NK-92 (cell line): Measurements from ENCODE around the gene TEX29.

ENCODE experiments used
- DNase-seq: peaks from one replicate; lab custom pipeline; 2025; ENCODE audit not compliant: unreplicated experiment; lab: John Stamatoyannopoulos, UW

The TEX29 gene

DNA sequence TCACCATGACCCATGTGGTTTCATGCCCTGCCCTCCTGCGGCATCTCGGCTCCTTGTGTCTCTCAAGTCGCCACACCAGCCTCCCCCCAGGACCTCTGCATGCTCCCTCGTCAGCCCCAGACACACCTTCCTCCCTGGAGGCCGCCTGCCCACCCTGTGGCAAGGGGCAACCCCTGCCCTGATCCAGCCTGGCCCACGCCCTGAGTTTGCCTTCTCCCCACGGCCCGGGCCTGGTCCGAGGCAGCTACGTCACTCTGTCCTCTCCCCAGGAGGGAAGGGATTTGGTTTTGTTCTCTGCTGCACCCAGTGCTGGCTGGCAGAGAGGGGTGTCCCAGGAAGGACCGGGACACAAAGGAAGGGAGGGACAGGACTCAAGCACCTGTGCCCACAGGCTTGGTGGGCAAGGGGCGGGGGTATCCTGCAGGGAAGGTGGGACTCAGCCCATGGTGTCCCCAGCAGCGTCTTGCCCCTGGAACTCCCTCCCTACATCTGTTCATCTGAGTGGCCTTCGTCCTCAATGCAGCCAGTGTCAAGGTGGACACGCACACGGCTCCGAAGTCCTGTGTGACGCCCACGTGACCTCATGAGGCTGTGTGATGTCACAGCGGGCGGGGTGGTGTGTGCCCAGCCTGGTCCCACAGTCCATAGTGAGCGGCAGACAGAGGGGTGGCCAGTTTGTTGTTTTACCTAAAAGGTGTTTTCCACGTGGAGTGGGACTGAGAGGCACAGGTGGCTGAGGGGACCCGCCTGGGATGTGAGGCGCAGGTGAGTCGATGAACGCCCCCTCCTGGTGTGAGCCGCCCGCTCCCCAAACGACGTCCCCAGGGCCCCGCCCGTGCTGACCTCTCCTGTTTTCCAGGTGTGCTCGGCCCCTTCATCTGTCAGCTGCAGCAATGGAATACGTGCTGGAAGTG is at the start of gene TEX29:
TEX29 (plus strand) TSS at position 645 of the 914 bp plus-strand sequence; CDS start at position 894, 249 bp downstream.
- no peak for DNase-seq

DNA sequence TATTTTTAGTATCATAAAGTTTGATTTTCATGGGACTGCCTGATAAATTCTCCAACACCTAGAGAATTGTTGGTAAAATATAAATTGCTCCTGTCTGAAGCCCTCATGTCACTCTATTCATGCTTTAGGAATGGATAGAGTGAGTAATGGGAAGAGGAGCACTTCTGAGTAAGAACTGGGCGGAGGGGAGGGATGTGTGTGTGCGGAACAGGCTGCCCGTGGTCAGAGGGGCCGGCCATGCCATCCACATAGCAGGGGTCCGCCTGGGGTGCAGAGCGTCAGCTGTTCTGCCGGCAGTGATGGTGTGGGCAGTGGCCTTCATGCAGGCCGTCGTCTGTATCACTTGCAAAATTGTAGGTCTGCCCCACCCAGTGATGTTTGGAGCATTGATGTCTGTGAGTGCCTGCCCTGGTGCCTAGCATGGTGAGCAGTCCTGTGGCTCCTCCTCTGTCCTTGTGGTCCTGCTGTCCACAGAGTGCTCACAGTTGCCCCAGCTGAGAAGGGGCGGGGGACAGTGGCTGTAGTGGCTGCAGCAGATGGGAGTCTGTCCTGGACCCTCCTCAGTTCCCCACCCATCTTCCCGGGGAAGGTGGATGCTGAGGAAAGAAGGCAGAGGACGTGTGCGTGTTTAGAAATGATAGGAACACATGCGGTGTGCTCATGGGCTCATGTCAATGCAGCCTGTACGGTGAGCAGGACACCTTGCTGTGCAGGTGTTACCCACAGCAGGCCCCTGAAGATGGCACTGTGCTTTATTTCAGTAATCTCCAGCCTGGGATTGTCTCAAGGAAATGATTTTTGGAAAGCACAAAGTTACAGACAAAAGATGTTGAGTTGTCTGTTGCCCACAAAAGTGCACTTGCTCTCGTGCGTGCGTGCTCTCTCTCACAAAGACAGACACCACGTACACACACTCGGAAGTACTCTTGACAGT is 49.4 kb upstream of the TEX29 start:
- no peak for DNase-seq

DNA sequence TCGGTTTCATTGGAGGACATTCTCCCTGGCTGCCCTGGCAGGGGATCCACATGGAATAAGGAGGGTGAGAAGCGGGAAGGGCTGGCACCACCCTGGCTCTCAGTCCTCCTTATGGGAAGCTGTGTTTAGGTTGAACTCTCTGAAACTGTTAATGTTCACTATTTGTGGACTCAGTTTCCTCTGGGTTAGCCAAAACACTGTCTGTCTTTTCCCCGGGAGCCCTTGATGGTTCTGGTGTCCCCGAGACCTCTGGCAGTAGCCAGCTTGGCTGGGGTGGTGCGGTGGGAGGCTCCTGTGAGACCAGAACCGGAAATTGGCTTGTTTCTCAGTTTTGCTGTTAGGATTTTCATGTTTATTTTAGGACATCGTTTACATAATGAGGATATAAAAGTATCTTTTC is 48.3 kb upstream of the TEX29 start:
- DNase-seq: no peak

DNA sequence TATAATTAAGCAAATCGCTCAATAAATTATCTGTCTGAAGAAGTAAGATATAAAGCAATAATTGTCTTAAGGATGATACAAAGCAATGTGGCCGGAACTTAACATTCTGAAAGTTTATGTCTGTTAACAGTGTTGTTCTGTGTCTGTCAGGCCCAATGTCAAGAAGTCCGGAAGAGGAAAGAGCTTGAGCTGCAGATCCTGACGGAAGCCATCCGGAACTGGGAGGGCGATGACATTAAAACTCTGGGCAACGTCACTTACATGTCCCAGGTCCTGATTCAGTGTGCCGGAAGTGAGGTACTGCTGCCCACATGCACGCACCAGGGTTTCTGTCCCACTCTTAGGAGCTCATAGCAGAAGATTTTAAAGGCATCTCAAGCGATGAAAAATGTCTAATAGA is 45.1 kb upstream of the TEX29 start:
- no peak for DNase-seq

DNA sequence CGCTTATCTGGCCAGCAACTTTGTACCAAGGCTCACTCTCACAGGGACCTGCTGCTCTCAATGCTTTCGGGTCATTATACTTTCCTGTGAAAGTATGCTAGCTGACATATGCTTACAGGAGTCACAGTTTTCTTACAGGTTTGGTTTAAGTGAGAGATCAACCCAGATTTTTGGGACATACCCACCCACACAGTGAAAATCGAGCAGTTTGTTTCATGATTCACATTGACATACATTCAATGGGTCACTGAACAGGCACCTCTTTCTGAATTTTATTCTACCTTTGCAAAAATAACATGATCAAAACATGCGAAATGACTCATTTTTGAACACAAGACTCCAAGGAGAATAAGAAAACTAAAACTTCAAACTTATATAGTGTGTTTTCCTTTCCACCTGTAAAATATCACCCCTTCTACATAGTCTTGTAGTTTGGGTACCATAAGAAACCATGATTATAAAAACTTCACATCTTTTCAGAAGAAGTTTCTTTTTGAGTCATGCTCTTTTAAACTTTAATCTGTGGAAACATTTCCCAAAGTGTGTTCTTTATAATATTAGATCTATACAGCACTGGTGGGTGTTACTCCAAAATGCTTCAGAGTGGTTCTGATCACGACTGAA is 44.3 kb upstream of the TEX29 start:
- DNase-seq: no peak

DNA sequence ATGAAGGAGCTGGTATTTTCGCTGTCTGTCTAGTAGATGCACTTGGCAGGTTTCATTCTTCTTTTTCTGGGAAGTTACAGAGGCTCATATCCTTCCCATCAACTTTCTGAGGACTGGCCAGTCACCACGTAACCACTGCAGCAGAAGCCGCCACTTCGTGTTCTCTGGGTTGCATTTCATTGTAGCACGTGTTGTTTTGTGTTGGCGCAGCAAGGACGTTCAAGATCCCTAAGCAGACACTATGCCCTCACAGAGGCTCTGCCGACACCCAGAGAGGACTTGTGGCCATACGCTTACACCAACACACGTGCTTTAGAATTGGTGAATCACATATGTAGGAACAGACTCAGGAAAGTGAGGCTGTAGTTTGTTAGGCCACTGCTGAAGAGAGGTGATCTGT is 42.2 kb upstream of the TEX29 start:
- DNase-seq: no peak

DNA sequence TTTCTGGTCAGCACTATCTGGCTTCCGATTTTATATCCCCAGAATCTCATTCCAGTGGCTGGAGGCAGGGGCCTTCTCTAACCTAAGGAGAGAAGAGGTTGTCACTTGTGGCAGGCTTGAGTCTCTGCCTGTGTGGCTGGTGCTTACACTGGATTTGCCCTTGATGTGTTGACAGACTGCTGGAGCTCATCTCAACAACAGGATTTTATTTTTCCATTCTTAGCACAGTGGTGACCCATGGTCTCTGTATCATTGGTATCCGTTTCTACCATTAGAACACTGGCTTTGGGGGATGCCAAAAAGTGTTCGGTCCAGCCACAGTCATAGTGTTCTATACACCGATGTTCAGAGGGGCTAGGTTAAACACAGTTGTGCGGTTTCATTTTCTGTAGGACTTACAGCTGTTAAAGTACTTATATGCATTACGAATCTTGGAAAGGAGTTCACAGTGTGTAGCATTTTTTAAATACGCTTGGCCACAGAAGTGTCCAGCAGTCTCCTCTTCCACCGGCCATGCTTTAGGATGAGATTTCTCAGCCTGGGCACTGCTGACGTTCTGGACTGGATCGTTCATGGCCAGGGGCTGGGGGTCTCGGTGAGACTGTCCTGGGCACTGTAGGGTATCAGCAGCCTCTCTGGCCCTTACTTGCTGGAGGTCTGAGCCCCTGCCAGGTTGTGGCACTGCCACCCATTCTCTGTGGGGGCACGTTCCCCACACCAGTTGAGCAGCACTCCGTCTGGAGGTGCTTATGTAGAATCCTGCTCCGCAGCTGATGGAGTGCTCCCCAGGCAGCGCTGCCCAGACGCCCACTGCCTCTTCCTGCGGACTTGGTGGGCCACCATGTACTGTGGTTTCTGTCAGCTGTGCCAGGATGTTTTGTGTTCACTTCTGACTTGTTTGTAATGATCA is 41.4 kb upstream of the TEX29 start:
- no peak for DNase-seq

DNA sequence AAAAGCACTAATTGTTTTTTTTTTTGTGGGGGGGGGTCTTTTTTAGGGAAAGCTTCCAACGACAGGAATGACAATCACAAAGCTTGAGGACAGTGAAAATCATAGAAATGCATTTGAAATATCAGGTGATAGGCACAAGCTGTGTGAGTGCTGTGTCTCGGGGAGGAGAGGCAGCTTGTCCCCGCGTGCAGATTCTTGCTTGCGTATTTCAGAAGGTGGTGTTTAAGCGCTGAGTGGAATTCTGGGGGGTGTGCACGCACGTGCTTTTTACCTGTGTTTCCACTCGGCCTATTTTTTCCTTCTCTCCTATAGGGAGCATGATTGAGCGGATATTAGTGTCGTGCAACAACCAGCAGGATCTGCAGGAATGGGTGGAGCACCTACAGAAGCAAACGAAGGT is 40.2 kb upstream of the TEX29 start:
- DNase-seq: no peak

DNA sequence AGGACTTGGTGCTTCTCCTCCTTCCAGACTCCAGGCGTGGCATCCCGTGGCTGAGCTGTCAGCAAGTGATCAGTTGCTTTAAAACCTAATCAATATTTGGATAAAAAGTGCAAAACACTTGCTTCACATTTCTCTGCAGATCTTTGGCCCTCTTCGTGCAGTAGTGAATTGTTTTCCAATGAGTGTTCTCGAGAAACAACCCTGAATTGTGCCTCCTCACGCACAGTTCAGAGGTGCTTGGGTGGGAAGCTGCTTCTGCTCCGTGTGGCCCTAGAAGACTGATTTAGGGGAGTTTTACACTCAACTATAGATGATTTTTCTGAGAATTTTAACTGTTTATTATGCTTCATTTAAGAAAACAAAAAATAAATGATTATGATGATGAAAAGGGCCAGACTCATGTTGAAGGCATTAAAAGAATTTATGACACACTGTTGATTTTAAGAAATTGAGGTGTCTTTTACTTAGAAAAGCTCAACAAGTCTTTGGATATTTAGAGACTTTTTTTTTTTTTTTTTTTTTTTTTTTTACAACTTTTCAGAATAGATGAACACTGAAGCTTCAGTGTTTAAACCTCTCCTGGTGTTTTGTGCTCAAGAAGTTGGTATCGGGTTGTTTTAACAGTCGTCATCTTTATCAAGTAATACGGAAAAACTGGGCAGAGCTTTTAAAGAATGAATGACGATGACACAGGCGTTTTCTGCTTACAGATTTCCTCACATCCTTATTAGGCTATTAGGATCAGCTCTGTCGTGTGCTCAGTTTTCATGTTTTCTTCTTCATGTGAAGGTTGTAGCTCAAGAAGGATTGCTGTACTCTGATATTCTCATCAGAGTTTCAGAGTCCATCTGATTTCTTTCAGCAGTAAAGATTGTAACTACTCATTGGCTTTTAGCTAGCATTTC is 39.5 kb upstream of the TEX29 start:
- DNase-seq: no peak

DNA sequence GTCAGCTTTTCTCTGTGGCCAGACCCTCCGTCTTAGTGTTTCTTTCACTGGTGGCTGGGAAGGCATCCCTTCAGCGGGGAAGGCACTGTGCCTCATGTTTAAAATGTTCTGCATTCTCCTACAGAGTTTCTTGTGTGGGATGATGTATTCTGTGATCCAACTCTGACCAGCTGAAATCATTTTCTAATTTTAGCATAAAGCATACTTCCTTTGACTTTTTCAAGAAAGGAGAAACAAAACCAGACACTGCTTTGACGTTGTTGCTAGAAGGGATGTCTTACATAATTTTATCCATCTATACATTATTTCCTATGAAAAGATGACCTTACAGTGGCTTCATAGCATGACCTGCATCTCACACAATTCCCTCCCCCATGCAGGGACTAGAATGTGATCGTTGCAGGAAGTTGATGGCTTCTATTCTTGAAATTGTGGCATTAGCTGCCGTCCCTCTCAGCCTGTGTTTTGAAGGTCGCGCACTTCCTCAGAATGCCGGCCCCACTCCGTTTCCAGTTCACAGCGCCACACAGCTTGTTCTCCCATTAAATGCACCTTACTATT is 38.6 kb upstream of the TEX29 start:
- DNase-seq: no peak

DNA sequence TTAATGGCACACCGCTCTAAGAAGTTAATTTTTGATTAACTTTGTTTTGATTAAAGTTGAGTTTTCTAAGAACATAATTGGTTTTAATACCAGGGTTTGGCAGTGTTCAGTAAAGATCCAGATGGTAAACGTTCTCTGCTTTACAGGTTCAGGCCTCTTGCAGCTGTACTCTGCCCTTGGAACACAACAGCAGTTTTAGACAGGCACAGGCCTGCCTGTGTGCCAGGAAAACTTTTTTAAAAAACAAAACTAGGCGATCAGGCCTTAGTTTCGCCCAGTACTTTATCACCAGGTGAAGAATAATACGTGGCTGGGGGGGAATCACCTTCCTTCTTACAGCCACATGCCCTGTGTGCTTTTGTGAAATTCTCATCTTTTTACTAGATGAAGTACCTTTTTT is 38.0 kb upstream of the TEX29 start:
- DNase-seq: no peak

DNA sequence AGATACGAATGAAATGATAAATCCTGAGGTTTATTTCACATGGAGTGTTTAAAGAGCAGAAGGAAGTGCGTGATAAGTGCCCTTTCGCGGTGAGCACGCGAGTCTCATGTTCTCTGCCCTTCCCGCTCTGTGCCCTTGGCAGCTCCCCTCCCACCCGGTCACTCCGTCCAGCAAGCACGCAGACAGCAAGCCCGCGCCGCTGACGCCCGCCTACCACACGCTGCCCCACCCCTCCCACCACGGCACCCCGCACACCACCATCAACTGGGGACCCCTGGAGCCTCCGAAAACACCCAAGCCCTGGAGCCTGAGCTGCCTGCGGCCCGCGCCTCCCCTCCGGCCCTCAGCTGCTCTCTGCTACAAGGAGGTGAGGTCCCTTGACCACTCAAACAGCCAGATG is 37.4 kb upstream of the TEX29 start:
- no peak for DNase-seq

DNA sequence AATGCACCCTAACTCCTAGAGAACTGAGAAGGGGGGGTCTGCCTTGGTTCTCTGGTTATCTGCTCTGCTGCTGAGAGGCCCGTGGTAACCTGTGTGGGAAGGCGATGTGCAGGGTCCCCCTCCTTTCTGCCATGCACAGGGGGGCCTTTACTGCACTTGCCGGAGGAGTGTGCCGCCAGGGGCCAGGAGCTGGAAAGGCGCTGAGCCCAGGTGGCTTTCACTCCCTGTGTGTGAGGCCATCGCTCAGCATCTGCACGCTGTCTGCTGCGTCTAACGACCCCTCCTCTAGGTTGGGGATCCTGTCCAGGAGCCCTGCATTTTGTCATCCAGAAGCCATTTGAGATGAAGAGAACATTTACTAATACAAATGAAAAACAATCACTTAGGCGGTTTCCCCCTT is 37.0 kb upstream of the TEX29 start:
- DNase-seq: no peak

DNA sequence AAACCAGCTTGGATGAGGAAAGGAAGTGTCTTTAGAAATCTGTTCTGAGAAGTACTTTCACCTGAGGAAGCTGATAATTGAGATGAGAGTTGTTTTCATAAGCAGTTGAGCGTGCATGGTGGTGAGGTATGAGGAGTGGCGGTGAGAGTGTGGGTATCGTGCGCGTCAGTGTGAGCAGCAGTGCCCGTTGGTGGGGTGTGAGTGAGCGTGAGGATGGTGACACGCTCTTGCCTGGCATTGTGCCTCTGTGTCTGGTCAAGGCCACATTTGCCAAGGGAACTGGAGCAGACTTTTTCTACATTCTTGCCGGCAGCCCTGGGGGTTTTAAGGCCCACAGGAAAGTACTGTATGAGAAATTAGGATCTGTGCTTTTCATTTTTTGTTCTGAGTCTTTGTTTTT is 36.5 kb upstream of the TEX29 start:
- DNase-seq: no peak

DNA sequence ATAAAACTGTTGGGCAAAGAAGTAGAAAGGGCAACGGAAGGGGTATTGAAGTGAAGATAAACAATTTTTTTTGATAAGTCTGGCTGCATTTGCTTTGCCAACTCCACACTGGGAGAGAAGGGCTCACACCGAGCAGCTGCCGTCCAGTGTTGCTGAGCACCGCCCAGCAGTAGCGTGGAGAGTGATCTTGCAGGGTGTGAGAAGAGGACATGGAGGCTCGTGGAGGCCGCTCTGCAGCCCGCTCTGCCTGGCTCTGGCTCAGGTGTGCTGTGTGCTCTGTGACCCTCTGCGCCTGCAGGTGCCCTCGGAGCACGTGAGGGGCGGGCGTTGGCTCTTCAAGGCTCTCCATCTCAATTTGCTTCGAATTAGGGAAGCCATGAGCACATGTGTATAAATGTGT is 35.9 kb upstream of the TEX29 start:
- DNase-seq: no peak

DNA sequence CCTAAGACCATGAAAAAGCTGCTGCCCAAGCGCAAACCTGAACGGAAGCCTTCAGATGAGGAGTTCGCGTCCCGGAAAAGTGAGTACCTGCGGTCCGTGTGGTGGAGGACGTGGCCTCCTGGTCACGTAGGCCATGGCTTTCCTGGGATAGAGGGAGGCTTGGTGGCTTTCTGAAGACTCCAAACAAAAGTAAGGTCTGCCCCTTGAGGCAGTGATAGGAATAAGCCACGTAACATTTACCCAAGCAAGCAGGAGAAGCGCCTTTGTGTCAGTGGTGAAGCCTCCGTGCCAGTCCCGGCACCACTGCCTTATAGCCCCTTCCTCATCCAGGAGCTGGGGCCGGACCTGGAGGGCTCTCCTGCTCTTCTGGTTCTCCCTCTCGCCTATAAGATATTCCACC is 34.3 kb upstream of the TEX29 start:
- DNase-seq: no peak

DNA sequence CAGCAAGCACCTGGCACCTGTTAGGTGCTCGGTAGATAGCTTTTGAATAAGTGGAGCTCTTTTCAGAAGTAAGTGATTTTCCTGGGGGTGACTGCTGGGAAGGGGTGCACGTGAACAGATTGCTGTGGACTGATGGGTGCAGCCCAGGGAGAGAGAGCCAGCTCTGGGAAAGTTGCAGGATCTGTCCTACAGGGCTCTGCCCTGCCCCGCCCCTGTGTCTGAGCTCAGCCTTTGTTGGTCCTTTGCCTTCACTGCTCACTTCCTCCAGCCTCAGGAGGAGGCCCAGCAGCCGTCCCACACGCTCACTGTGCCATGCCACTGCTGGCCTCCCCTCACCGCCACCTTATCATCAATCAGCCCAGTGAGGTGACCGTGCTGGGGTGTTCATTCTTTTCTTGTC is 33.7 kb upstream of the TEX29 start:
- DNase-seq: no peak

DNA sequence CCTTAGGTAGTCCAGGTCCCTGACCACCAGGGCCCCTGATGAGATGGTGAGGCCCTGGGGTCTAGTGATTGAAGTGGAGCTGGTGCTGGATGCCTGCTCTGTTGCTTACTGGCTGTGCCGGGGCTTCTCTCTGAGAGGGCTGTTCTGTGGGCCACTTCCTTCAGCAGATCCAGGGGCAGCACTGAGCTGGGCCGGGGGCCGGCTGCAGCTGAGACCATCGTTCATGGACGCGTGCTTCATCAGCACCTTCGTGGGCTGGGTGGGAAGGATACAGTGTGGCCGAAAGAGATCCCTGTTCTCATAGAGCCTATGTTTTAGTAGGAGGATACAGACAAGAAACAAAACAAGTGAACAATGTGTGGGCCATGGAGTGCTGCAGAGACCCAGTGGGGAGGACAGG is 33.2 kb upstream of the TEX29 start:
- DNase-seq: no peak

DNA sequence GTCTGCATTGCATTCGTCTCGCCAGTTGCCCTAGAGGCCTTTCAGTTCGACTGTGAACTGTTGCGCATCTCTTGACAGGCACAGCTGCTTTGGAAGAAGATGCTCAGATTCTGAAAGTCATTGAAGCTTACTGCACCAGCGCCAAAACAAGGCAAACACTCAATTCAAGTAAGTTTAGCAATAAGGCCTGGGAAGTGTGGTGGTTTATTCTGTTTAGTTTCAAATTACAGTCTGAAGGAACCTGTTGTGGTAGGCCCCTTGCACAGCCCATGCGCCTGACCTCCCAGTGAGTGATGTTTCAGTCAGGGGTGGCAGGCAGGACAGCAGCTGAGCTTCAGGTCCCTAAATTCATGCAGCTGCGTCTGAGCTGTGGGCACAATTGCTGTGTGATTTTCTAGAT is 32.2 kb upstream of the TEX29 start:
- DNase-seq: no peak
